HFFc6 (cell line): ENCODE results near the gene NKD2. TPM values are rescaled to one million over a fixed set of nuclear protein-coding genes. Genes with fewer than 3 reads are reported as not detected.

Experiments
- DNase-seq: peaks from one replicate; pipeline ENCODE4 v3.0.0-alpha.2; 2018
- H3K27ac Mint-ChIP-seq: 2 replicates; pipeline ENCODE4 v1.8.0; 2020; ENCODE audit warnings: mild to moderate bottlenecking, mixed read lengths
- H3K27me3 Mint-ChIP-seq: 2 replicates; pipeline ENCODE4 v1.8.0; 2021; ENCODE audit warnings: mild to moderate bottlenecking, moderate library complexity, mixed read lengths; ENCODE audit not compliant: insufficient read depth
- H3K36me3 Mint-ChIP-seq: 2 replicates; pipeline ENCODE4 v1.8.0; 2021; ENCODE audit warnings: low read depth, mixed read lengths
- H3K4me1 Mint-ChIP-seq: 2 replicates; pipeline ENCODE4 v1.8.0; 2020; ENCODE audit warnings: low read depth, mixed read lengths
- H3K4me3 Mint-ChIP-seq: 2 replicates; pipeline ENCODE4 v1.8.0; 2020; ENCODE audit warnings: mild to moderate bottlenecking, moderate library complexity, mixed read lengths
- H3K9me3 Mint-ChIP-seq: 2 replicates; pipeline ENCODE4 v1.8.0; 2020; ENCODE audit warnings: mild to moderate bottlenecking, mixed read lengths
- CTCF ChIP-seq: fragments of 200-600 bp; sonication (generic); IDR thresholded peaks from 2 replicates; pipeline ENCODE4 v1.5.0; 2021; ENCODE audit warnings: antibody characterized with exemption, mild to moderate bottlenecking
- total RNA-seq, 6 experiments: library from RNA; stranded (reverse); fragmentation: NEBNext Ultra II Directional; extraction: Animal tissue kit (Norgen Biotek cat#: 25700); gene quantifications; 2 replicates in 1 of 6; 3 replicates in 5 of 6; pipeline ENCODE4 v1.2.3, GENCODE V29; 2021

NKD2 gene
- total RNA-seq, 6 experiments from 2014 or later, result not detected

GRCh38 chr5:1012313-1012841 lies 3.8 kb downstream of the NKD2 start:
- H3K9me3 Mint-ChIP-seq, result no peaks in the 10 kb centered on the region
- no peak for DNase-seq
- H3K4me3 Mint-ChIP-seq, result no peak overlapping the region
- H3K27me3 Mint-ChIP-seq, result peaks cover 56% of the 10 kb centered on the region
- H3K4me1 Mint-ChIP-seq, result no peaks in the 10 kb centered on the region
- H3K36me3 Mint-ChIP-seq, result no peaks in the 10 kb centered on the region
- no peak overlapping the region for H3K27ac Mint-ChIP-seq
- TF ChIP-seq CTCF, result no peak

GRCh38 chr5:1012900-1013237 lies 4.3 kb downstream of the NKD2 start:
- Mint-ChIP-seq H3K36me3 (no peaks in the 10 kb centered on the region), H3K9me3 (no peaks in the 10 kb centered on the region), H3K27me3 (peaks cover 56% of the 10 kb centered on the region), H3K4me3 (no peak overlapping the region), H3K4me1 (no peaks in the 10 kb centered on the region), H3K27ac (no peak overlapping the region)
- TF ChIP-seq CTCF, result no peak
- no peak for DNase-seq

GRCh38 chr5:1013238-1013947 lies 4.8 kb downstream of the NKD2 start:
- no peaks in the 10 kb centered on the region for H3K9me3 Mint-ChIP-seq

GRCh38 chr5:1013948-1014301 lies 5.3 kb downstream of the NKD2 start:
- no peak for TF ChIP-seq CTCF
- DNase-seq, result no peak
- Mint-ChIP-seq H3K4me1 (no peaks in the 10 kb centered on the region), H3K4me3 (no peak overlapping the region), H3K27me3 (peaks cover 53% of the 10 kb centered on the region), H3K9me3 (no peaks in the 10 kb centered on the region), H3K27ac (no peak overlapping the region), H3K36me3 (no peaks in the 10 kb centered on the region)

More at GRCh38 chr5:1013238-1013947, 4.8 kb downstream of the NKD2 start:
- no peak overlapping the region for H3K4me3 Mint-ChIP-seq
- H3K27me3 Mint-ChIP-seq, result peaks cover 53% of the 10 kb centered on the region
- H3K27ac Mint-ChIP-seq, result no peak overlapping the region
- no peaks in the 10 kb centered on the region for H3K4me1 Mint-ChIP-seq
- TF ChIP-seq CTCF, result no peak
- H3K36me3 Mint-ChIP-seq, result no peaks in the 10 kb centered on the region
- no peak for DNase-seq

GRCh38 chr5:1014346-1014745 lies 5.7 kb downstream of the NKD2 start:
- no peak for DNase-seq
- no peaks in the 10 kb centered on the region for H3K4me1 Mint-ChIP-seq
- H3K36me3 Mint-ChIP-seq, result no peaks in the 10 kb centered on the region
- H3K4me3 Mint-ChIP-seq, result no peak overlapping the region
- H3K27me3 Mint-ChIP-seq, result peaks cover 56% of the 10 kb centered on the region
- H3K27ac Mint-ChIP-seq, result no peak overlapping the region
- no peak for TF ChIP-seq CTCF
- H3K9me3 Mint-ChIP-seq, result no peaks in the 10 kb centered on the region
